ENCODE results near the gene RASSF3.
A peak's percentile ranks its signal among the peaks of the same experiment; 100 is the strongest.
"Not testable (repeated sequence)": the region's sequence is repeated elsewhere in the genome, so short reads cannot be mapped to it uniquely, and the experiment has no call there.

RASSF3 gene

DNA sequence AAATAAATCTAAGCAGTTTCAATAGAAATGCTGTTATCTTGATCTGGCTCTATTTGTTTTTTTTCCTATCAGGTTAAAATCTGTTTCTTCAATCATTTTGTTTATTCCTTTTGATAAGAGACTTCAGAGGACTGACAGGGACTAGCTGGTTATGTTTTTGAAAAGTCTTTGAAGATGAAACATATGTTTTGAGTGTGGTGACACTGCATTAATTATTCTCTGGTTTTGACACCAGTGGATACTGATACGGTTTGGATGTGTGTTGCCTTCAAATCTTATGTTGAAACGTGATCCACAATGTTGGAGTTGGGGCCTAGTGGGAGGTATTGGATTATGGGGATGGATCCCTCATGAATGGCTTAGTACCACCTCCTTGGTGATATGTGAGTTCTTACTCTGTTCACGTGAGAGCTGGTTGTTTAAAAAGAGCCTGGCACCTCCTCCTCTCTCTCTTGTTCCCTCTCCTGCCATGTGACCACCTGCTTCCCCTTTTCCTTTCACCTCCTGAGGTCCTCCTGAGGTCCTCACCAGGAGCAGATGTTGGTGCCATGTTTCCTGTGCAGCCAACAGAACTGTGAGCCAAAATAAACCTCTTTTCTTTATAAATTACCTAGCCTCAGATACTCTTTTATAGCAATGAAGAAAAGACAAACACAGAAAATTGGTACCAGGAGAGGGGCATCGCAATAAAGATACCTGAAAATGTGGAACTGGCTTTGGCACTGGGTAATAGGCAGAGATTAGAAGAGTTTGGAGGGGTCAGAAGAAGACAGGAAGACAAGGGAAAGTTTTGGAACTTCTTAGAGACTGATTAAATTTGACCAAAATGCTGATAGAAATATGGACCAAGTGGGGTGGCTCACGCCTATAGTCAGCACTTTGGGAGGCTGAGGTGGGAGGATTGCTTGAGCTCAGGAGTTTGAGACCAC, 23.0 kb downstream of the RASSF3 start:
- DNase-seq (ENCODE audit: low read depth), result no peak

- no peak for DNase-seq (ENCODE audit: low read depth)
Measured at GRCh38 chr12:64633940-64634337, 23.6 kb downstream of the RASSF3 start.

DNA sequence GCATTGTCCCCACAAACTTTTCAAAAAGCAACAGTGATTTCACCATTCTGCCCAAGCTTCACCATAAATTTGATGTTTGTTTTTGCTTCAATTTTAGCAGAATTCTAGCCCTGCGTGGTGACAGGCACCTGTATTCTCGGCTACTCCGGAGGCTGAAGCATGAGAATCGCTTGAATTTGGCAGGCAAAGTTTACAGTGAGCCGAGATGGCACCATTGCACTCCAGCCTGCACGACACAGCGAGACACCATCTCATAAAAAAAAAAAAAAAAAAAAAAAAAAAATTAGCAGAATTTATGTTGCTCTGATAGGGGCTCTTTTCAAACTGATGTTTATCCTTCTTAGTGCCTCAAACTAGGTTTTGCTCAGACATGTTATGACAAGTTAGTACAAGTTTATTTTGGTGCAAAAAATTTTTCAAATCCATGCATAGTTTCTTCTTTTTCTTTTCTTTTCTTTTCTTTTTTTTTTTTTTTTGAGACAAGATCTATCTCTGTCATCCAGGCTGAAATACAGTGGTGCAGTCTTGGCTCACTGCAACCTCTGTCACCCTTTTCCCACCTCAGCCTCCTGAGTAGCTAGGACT, 24.3 kb downstream of the RASSF3 start:
- DNase-seq (ENCODE audit: low read depth), result no peak

DNA sequence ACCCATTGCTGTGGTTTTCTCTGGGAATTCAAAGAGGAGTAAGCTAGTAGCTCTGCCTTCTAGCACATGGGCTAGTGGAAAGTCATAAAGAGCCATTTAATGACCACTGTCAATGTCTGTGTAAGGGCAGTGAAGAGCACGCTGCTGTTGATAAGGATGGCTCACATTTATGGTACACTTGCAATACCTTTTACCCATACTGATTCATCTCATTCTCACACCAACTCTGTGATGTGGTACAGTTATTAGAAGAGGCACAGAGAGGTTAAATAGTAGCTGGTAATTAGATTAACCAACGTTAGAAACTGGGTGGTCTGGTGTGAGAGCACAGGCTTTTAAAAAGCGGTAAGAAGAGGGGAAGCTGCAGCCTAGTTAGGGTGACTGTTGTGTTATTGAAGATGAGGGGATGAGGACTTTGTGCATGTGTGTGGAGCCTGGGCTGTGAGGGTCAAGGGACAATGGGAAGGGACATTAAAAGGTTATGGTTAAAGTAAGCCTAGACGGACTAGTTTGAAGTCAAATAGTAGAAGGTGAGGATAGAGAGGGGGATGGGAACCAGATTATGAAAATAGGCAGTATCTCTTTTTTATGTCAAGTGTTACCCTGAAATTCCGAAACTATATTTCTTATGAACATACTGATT, 25.2 kb downstream of the RASSF3 start:
- DNase-seq (ENCODE audit: low read depth), result no peak

- DNase-seq (ENCODE audit: low read depth), result no peak
Measured at GRCh38 chr12:64636856-64637255, 26.6 kb downstream of the RASSF3 start.

- no peak for DNase-seq (ENCODE audit: low read depth)
Measured at GRCh38 chr12:64639466-64639865, 29.2 kb downstream of the RASSF3 start.

GRCh38 chr12:64646318-64646717, 36.0 kb downstream of the RASSF3 start:
- DNase-seq (ENCODE audit: low read depth), result no peak

- no peak for DNase-seq (ENCODE audit: low read depth)
Measured at GRCh38 chr12:64649487-64649886, 39.2 kb downstream of the RASSF3 start.

DNA sequence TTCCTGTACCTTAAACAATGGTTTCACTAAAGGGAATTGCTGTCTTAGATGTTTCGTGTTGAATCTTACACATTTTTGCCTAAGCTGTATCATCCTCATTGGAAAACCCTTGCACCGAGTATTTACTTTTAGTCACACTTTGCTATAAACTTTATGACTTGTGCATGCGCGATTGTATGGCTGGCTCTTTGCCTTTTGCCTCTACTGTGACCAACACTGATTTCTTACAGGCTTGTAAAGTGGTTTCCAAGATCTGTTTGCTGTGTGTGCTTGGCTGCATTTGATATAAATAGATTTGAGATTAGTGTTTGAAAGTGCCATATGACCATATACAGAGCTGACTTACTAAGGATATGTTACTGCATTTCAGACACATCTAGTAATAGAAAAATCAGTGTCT, 40.5 kb downstream of the RASSF3 start:
- DNase-seq (ENCODE audit: low read depth), result no peak

GRCh38 chr12:64652346-64652745, 42.1 kb downstream of the RASSF3 start:
- DNase-seq (ENCODE audit: low read depth), result no peak

GRCh38 chr12:64653123-64653522, 42.8 kb downstream of the RASSF3 start:
- no peak for DNase-seq (ENCODE audit: low read depth)

DNA sequence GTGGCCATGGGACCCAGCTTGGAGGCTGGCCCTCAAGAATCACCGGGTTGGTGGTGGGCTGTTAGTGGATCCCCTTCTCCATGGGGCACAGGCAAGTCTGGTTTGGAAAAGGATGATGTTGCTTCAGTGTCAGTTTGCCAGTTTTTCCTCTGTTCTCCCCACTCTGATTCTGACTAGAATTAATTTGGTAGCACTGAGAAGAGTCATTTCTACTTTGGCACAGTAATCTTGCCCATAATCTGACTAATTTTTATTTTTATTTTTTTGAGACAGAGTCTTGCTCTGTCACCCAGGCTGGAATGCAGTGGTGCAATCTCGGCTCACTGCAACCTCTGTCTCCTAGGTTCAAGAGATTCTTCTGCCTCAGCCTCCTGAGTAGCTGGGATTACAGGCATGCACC, 43.6 kb downstream of the RASSF3 start:
- not testable (repeated sequence) for DNase-seq (ENCODE audit: low read depth)

DNA sequence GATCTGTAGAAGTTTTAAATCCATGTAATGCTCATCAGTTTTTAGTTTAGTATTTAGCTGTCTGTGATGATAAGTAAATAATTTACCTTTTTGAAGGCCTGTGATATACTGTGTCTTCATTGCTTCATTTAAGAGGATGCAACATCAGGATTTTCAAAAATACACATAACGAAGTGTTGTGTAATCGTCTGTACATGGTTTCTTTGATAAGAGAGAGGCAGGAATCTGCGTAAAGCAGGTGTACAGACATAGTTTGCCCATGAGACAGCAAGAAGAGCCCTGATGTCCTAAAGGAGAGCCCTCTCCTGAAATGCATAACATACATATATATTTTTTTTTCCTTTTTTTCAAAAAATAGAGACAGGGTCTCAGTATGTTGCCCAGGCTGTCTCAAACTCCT, 44.8 kb downstream of the RASSF3 start:
- DNase-seq (ENCODE audit: low read depth), result no peak

DNA sequence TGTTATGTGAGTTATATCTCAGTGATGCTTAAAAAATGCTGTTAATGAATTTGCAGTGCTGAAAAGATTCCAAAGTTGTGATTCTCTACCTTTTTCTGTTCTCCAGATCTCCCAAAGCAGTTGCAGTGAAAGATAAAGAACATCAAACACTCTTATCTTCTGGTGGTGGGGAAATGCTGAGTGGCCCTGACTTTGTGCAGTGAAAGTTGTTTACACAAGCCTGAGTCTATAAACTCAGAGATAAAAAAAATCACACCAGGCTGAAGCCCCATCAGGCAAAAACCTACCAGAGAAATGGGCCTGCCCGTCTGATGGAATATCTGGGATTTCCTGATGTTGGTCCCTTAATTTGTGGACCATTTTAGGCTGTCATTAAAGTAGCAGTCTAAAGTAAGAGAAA, 46.1 kb downstream of the RASSF3 start:
- DNase-seq (ENCODE audit: low read depth), result no peak

DNA sequence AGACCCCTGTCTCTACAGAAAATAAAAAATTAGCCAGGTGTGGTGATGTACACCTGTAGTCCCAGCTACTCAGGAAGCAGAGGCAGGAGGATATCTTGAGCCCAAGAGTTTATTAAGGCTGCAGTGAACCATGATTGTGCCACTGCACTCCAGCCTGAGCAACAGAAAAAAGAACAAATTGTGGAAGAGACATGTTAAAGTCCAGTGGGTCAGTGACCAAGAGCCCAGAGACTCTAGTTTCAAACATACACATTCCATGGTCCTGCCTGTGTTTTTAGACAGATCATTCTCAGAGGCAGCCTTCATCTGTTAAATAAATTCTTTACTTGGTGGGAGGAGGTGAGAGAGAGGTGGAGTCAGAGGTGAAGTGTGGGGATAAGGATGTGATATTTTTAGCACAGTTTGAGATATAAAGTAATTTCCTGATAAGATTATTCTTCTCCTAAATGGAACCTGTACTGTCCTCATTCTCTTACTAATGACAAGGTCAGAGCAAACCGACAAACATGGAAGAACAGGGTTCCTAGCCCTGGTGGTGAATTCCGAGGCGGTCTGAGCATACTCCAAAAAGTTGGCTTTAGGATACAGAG, 48.7 kb downstream of the RASSF3 start:
- no peak for DNase-seq (ENCODE audit: low read depth)

DNA sequence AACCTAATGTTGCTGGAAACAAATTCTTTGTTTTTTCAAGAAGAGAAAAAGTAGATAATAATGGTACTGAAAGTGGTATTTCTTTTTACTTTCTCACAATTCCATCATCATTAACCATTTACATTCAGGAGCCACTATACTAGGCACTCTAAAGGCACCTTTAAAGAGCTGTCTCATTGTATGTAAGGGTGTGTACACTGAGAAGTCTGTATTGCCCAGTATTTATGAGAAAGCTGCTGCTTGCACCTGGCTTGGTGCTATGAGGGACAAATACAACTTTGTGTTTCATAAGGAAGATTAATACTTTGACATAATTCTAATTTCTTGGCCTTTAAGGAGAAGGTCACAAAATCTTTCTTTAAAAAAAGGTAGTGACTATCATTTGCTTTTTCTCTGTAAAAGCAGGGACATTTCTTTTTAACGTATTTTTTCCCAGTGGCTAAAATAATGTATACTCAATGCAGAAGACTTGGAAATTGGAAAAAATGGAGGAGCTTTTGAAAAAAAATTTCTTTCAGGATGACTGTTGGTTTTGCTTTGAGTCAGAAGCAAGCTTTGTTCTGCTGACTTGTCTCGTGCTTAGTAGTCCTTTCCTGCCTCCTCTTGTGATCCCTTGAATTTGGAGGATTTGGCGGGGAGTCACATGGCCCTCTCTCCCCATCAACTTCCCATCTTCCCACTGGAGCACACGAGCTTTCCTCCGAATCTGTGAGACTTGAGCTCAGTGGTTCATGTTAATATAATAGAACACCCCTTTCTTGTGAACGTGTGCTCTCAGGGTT, 50.1 kb downstream of the RASSF3 start:
- no peak for DNase-seq (ENCODE audit: low read depth)

DNA sequence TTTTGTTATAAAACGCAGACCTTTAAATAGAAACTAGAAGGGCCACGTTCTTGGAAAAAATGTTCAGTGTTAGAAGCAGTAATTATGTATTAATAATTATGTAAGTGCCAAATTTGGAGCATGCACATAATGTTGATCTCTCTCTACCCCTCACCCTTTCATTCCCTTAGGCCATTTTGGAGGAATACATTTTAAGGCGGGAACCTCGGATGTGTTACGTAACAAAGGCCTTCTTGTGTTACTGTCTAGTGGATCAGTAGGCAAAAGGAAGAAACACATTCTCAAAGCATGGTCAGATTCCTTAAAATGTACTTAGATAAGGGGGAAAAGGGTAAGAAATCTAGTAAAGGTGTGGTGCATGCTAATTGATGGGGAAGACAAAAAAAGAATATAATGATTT, 52.7 kb downstream of the RASSF3 start:
- no peak for DNase-seq (ENCODE audit: low read depth)

GRCh38 chr12:64665514-64665913, 55.2 kb downstream of the RASSF3 start:
- DNase-seq (ENCODE audit: low read depth), result peak; percentile 72

DNA sequence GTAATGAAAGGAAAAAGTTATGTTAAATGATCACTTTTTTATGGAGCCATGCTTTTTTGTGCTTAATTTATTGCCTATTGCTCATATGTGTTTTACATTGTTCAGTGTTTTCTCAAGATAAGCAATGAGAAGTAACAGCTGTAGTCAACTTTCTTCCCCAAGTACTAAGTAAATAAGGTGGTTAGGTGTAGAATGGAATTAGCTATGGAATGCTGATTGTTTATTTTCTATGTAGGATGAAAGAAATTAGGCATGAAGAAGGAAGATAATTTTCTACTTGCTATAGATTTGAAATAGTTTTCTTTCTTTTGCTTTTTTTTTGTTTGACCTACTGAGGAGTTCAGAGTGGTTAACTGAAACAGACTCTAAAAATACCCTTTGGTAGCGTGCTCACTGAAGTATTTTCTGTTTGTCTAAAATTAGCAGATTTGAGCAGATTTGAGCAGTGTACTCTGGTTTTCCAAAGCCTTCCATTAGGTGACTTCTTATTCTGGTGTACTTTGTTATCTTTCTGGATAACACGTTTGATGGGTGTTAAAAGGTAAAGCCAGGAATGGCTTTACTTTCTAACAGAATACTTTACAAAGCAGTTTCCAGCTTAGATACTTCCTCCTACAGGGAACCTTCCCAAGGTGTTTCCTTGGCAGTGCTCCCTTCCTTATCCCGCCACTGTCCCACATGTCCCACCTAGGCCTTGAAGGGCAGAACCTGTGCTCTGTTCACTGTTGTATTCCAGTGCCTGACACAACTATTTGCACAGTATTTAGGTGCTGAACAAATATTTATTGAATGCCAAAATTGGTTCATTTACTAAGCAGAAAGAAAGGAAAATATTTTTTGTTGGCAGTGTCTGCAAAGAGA, 56.0 kb downstream of the RASSF3 start:
- DNase-seq (ENCODE audit: low read depth), result no peak

GRCh38 chr12:64667793-64668192, 57.5 kb downstream of the RASSF3 start:
- no peak for DNase-seq (ENCODE audit: low read depth)

DNA sequence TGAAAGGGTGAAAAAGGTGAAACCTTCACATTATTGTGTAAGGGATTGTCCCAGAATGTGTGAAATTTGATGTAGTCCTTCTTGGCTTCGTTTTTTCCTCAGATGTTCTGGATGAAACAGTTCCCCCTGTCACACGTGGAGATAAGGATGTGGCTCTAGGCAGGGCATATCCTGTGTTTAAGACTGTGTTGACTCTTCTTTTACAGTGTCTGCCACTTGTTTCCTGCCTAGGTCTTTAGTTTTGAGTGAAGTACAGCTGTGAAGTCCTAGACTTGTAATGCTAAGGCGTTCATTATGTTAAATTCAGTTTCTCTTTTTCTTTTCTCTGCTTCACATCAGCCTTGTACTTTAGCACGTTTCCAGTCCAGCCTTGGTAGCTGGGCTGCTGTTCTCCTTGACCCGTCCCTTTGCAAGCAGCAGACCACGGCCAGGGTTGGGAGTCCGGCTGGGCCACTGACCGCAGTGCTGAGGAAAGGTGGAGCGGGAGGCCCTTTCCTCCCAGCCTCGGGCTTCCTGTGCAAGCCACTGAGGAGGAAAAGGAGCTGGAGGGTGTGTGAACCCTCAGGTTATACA, 59.1 kb downstream of the RASSF3 start:
- peak; percentile 60 for DNase-seq (ENCODE audit: low read depth)

Measured in T-helper 22 cell (primary cell).